CD4-positive, alpha-beta T cell (primary cell): Measurements from ENCODE around the gene WFIKKN1. TPM values are rescaled to one million over a fixed set of nuclear protein-coding genes. Genes with fewer than 3 reads are reported as not detected.

Experiments used
- ATAC-seq: fragments of 200-7000 bp; cut with Tn5 transposase; one replicate; pipeline ENCODE4 v1.10.0; 2022; ENCODE audit warnings: mild to moderate bottlenecking; ENCODE audit not compliant: poor library complexity
- CTCF ChIA-PET: fragments of 350-600 bp; sonication (Branson Sonifier 250); formaldehyde crosslinking; loops from one replicate; lab custom pipeline; 2021; ENCODE audit warnings: antibody characterized with exemption, inconsistent platforms; lab: Charles Lee
- POLR2A ChIA-PET: fragments of 350-600 bp; sonication (Branson Sonifier 250); formaldehyde crosslinking; loops from one replicate; lab custom pipeline; 2021; ENCODE audit warnings: antibody characterized with exemption, inconsistent platforms; lab: Charles Lee
- DNase-seq, 14 experiments: peaks; one replicate each; pipeline ENCODE4 v3.0.0-alpha.2; 2013 to 2020; ENCODE audit warnings: mixed read lengths in 2 of 14
- H3K27ac ChIP-seq, 2 donors: one replicate each; pipeline versions ENCODE4 v1.5.1 to v1.7.0; 2013; ENCODE audit warnings: low read length in 2 of 2, low read depth in 1 of 2, mild to moderate bottlenecking in 1 of 2
- H3K27me3 ChIP-seq, 2 experiments: 1 replicate in 1 of 2; 2 replicates in 1 of 2; pipeline versions ENCODE4 v1.6.1 to v1.7.0; 2013; ENCODE audit warnings: low read length in 2 of 2, control low read depth in 1 of 2, mild to moderate bottlenecking in 1 of 2, moderate library complexity in 1 of 2; ENCODE audit not compliant: insufficient read depth in 2 of 2, control insufficient read depth in 1 of 2
- H3K36me3 ChIP-seq: one replicate; pipeline ENCODE4 v1.6.1; 2013; ENCODE audit warnings: low read length, control low read depth; ENCODE audit not compliant: insufficient read depth
- H3K4me1 ChIP-seq: one replicate; pipeline ENCODE4 v1.6.1; 2013; ENCODE audit warnings: low read length, control low read depth; ENCODE audit not compliant: insufficient read depth
- H3K4me3 ChIP-seq: one replicate; pipeline ENCODE4 v1.5.1; 2013; ENCODE audit warnings: mild to moderate bottlenecking, low read length, moderate library complexity
- H3K9me3 ChIP-seq, 2 experiments: 1 replicate in 1 of 2; 2 replicates in 1 of 2; pipeline versions ENCODE4 v1.6.1 to v1.7.0; 2013; ENCODE audit warnings: low read length in 2 of 2, mild to moderate bottlenecking in 2 of 2, control low read depth in 1 of 2, moderate library complexity in 1 of 2; ENCODE audit not compliant: control insufficient read depth in 1 of 2, insufficient read depth in 1 of 2
- H3K27ac Mint-ChIP-seq: one replicate; pipeline ENCODE4 v1.8.0; 2020; ENCODE audit warnings: mixed read lengths
- H3K27me3 Mint-ChIP-seq: one replicate; pipeline ENCODE4 v1.8.0; 2021; ENCODE audit warnings: mixed read lengths
- H3K36me3 Mint-ChIP-seq: one replicate; pipeline ENCODE4 v1.8.0; 2021; ENCODE audit warnings: low read depth, mixed read lengths
- H3K4me1 Mint-ChIP-seq: one replicate; pipeline ENCODE4 v1.8.0; 2021; ENCODE audit warnings: low read depth, mixed read lengths
- H3K4me3 Mint-ChIP-seq: one replicate; pipeline ENCODE4 v1.8.0; 2020; ENCODE audit warnings: mild to moderate bottlenecking, mixed read lengths
- H3K9me3 Mint-ChIP-seq: one replicate; pipeline ENCODE4 v1.8.0; 2020; ENCODE audit warnings: mixed read lengths
- CTCF ChIP-seq: fragments of 200-600 bp; IDR thresholded peaks from one replicate; pipeline ENCODE4 v1.8.0; 2022; ENCODE audit warnings: antibody characterized with exemption, mild to moderate bottlenecking
- intact Hi-C, 2 experiments: fragments of 100-400 bp; cut with DNase I in 1 of 2; cut with micrococcal nuclease in 1 of 2; formaldehyde crosslinking; loops; one replicate each; pipeline versions ENCODE4 v1.15.1 to v1.9.0; 2023 to 2025; cut with DNase I, micrococcal nuclease
- total RNA-seq, 174 experiments: library from RNA in 2 of 174; stranded (reverse) in 2 of 174; gene quantifications; one replicate each; pipeline ENCODE4 v1.2.3 and lab custom pipeline; 2021 to 2026

WFIKKN1 gene
- total RNA-seq, 2 experiments from 2014 or later: 0.64 to 0.99 TPM

- Histone ChIP-seq H3K27ac (no peak overlapping the region), H3K4me3 (no peak overlapping the region), H3K4me1 (peaks cover 10% of the 10 kb centered on the region), H3K36me3 (peaks cover 7% of the 10 kb centered on the region), H3K27me3 (no peaks in the 10 kb centered on the region), H3K9me3 (no peaks in the 10 kb centered on the region)
- ChIA-PET CTCF (no interaction called here), POLR2A (no interaction called here)
- intact Hi-C loops: no loop called here
- H3K9me3 Mint-ChIP-seq: no peaks in the 10 kb centered on the region
- no peaks in the 10 kb centered on the region for H3K36me3 Mint-ChIP-seq
- H3K4me3 Mint-ChIP-seq: no peak overlapping the region
- no peak overlapping the region for H3K27ac Mint-ChIP-seq
- ATAC-seq (no peak), DNase-seq (no peak)
- no peaks in the 10 kb centered on the region for H3K4me1 Mint-ChIP-seq
- TF ChIP-seq CTCF: no peak
- H3K27me3 Mint-ChIP-seq: no peaks in the 10 kb centered on the region
Measured at GRCh38 chr16:629185-629832, 1.5 kb upstream of the WFIKKN1 start.

GRCh38 chr16:629833-630248 lies 944 bp upstream of the WFIKKN1 start:
- H3K4me1 Mint-ChIP-seq: no peaks in the 10 kb centered on the region
- CTCF ChIA-PET: no interaction called here
- Histone ChIP-seq H3K9me3 (no peaks in the 10 kb centered on the region), H3K4me3 (no peak overlapping the region), H3K36me3 (peaks cover 7% of the 10 kb centered on the region), H3K27ac (no peak overlapping the region), H3K27me3 (no peaks in the 10 kb centered on the region), H3K4me1 (peaks cover 15% of the 10 kb centered on the region)
- ATAC-seq: no peak
- POLR2A ChIA-PET: no interaction called here
- no peaks in the 10 kb centered on the region for H3K27me3 Mint-ChIP-seq
- no peaks in the 10 kb centered on the region for H3K9me3 Mint-ChIP-seq
- no peak for DNase-seq
- intact Hi-C loops: no loop called here
- H3K27ac Mint-ChIP-seq: no peak overlapping the region
- no peak for TF ChIP-seq CTCF
- no peaks in the 10 kb centered on the region for H3K36me3 Mint-ChIP-seq
- H3K4me3 Mint-ChIP-seq: no peak overlapping the region

GRCh38 chr16:630249-630814 lies 453 bp upstream of the WFIKKN1 start:
- Mint-ChIP-seq H3K36me3 (no peaks in the 10 kb centered on the region), H3K4me1 (no peaks in the 10 kb centered on the region), H3K27ac (no peak overlapping the region), H3K4me3 (no peak overlapping the region), H3K27me3 (no peaks in the 10 kb centered on the region), H3K9me3 (no peaks in the 10 kb centered on the region)
- H3K27ac ChIP-seq: no peak overlapping the region
- no peaks in the 10 kb centered on the region for H3K27me3 ChIP-seq
- ATAC-seq: no peak
- POLR2A ChIA-PET: no interaction called here
- H3K36me3 ChIP-seq: peaks cover 7% of the 10 kb centered on the region
- no peak for TF ChIP-seq CTCF
- CTCF ChIA-PET: no interaction called here
- no peak for DNase-seq
- intact Hi-C loops: no loop called here
- H3K9me3 ChIP-seq: no peaks in the 10 kb centered on the region
- peaks cover 20% of the 10 kb centered on the region for H3K4me1 ChIP-seq
- H3K4me3 ChIP-seq: no peak overlapping the region
